GM21423 (cell line): Measurements from ENCODE around the gene ALDH2.
"Not testable (repeated sequence)": the region's sequence is repeated elsewhere in the genome, so short reads cannot be mapped to it uniquely, and the experiment has no call there.

Source experiments
- ATAC-seq: cut with Tn5 transposase; IDR thresholded peaks from one replicate; pipeline ENCODE4 v1.9.1; 2021; ENCODE audit warnings: mild to moderate bottlenecking, moderate library complexity; ENCODE audit not compliant: unreplicated experiment

The ALDH2 gene

GRCh38 chr12:111785651-111786050 is 18.9 kb downstream of the ALDH2 start:
- no peak for ATAC-seq

- ATAC-seq, result no peak
Measured at GRCh38 chr12:111788178-111788654, 21.5 kb downstream of the ALDH2 start.

GRCh38 chr12:111789779-111790178 is 23.0 kb downstream of the ALDH2 start:
- ATAC-seq, result no peak

GRCh38 chr12:111791507-111791906 is 24.8 kb downstream of the ALDH2 start:
- no peak for ATAC-seq

GRCh38 chr12:111792155-111792855 is 25.6 kb downstream of the ALDH2 start:
- no peak for ATAC-seq

- no peak for ATAC-seq
Measured at GRCh38 chr12:111792856-111793235, 26.1 kb downstream of the ALDH2 start.

GRCh38 chr12:111798182-111798581 is 31.4 kb downstream of the ALDH2 start:
- ATAC-seq, result no peak

- no peak for ATAC-seq
Measured at GRCh38 chr12:111799758-111800157, 33.0 kb downstream of the ALDH2 start.

GRCh38 chr12:111803038-111803626 is 36.4 kb downstream of the ALDH2 start:
- ATAC-seq, result no peak

- no peak for ATAC-seq
Measured at GRCh38 chr12:111803851-111804250, 37.1 kb downstream of the ALDH2 start.

- no peak for ATAC-seq
Measured at GRCh38 chr12:111806304-111806703, 39.6 kb downstream of the ALDH2 start.

- ATAC-seq, result no peak
Measured at GRCh38 chr12:111807232-111807631, 40.5 kb downstream of the ALDH2 start.

- no peak for ATAC-seq
Measured at GRCh38 chr12:111812881-111813741, 46.4 kb downstream of the ALDH2 start.

- ATAC-seq, result no peak
Measured at GRCh38 chr12:111816065-111816615, 49.4 kb downstream of the ALDH2 start.

- ATAC-seq, result not testable (repeated sequence)
Measured at GRCh38 chr12:111816898-111817297, 50.2 kb downstream of the ALDH2 start.

GRCh38 chr12:111818340-111818739 is 51.6 kb downstream of the ALDH2 start:
- ATAC-seq, result no peak

GRCh38 chr12:111819191-111820158 is 52.7 kb downstream of the ALDH2 start:
- no peak for ATAC-seq

GRCh38 chr12:111820828-111821227 is 54.1 kb downstream of the ALDH2 start:
- ATAC-seq, result not testable (repeated sequence)

GRCh38 chr12:111822886-111823285 is 56.2 kb downstream of the ALDH2 start:
- ATAC-seq, result no peak

- ATAC-seq, result no peak
Measured at GRCh38 chr12:111823891-111824290, 57.2 kb downstream of the ALDH2 start.
